Panc1 (cell line): Measurements from ENCODE around the gene AQP5. TPM values are rescaled to one million over a fixed set of nuclear protein-coding genes. Genes with fewer than 3 reads are reported as not detected.

Source experiments
- ATAC-seq: fragments of 200-7000 bp; cut with Tn5 transposase; 2 replicates; pipeline ENCODE4 v1.9.1; 2020; ENCODE audit warnings: mild to moderate bottlenecking, moderate library complexity
- BruUV-seq: library from RNA; stranded (reverse); fragments of 400-500 nt; replicated peaks from 2 replicates; lab custom pipeline; 2021; lab: Mats Ljungman, UMichigan
- CTCF ChIA-PET: fragments of 300-600 bp; sonication (Branson Sonifier 250); formaldehyde crosslinking; loops from one replicate; lab custom pipeline; 2022; ENCODE audit warnings: antibody characterized with exemption; lab: Charles Lee
- POLR2A ChIA-PET: fragments of 300-600 bp; sonication (Branson Sonifier 250); formaldehyde crosslinking; loops from one replicate; lab custom pipeline; 2022; ENCODE audit warnings: antibody characterized with exemption; lab: Charles Lee
- DNase-seq: peaks from one replicate; pipeline ENCODE4 v3.0.0-alpha.2; 2010; ENCODE audit warnings: low read depth, low spot score
- H3K27ac ChIP-seq: 2 replicates; pipeline ENCODE4 v1.5.1; 2011; ENCODE audit warnings: mild to moderate bottlenecking, low read length, inconsistent platforms
- H3K27me3 ChIP-seq: fragments of 200-500 bp; sonication (Bioruptor generic); 2 replicates; pipeline ENCODE4 v1.6.0; 2014; ENCODE audit warnings: low read length, inconsistent platforms; ENCODE audit not compliant: control insufficient read depth, insufficient read depth
- H3K36me3 ChIP-seq: fragments of 200-500 bp; sonication (Bioruptor generic); 2 replicates; pipeline ENCODE4 v1.5.1; 2014; ENCODE audit warnings: inconsistent platforms, mild to moderate bottlenecking, low read length, moderate library complexity; ENCODE audit not compliant: control insufficient read depth, insufficient read depth
- H3K4me1 ChIP-seq: 2 replicates; pipeline ENCODE4 v1.5.1; 2011; ENCODE audit warnings: inconsistent platforms, mild to moderate bottlenecking, low read length, moderate library complexity; ENCODE audit not compliant: control insufficient read depth, insufficient read depth
- H3K4me3 ChIP-seq, 2 experiments: 2 replicates each; pipeline ENCODE4 v1.5.1; 2011 to 2012; ENCODE audit warnings: low read depth in 2 of 2, low read length in 2 of 2, mild to moderate bottlenecking in 2 of 2, inconsistent platforms in 1 of 2, moderate library complexity in 1 of 2
- H3K9me3 ChIP-seq: fragments of 200-500 bp; sonication (Bioruptor generic); 2 replicates; pipeline ENCODE4 v1.5.1; 2014; ENCODE audit warnings: low read depth, mild to moderate bottlenecking, inconsistent platforms, low read length, moderate library complexity; ENCODE audit not compliant: control insufficient read depth, insufficient read depth
- POLR2AphosphoS5 ChIP-seq: IDR thresholded peaks from 2 replicates; pipeline ENCODE4 v1.6.1; 2012; ENCODE audit warnings: mild to moderate bottlenecking, low read depth, low read length, moderate library complexity
- SIN3A ChIP-seq: IDR thresholded peaks from 2 replicates; pipeline ENCODE4 v1.6.1; 2012; ENCODE audit warnings: low read depth, mild to moderate bottlenecking, low read length, moderate library complexity, borderline replicate concordance; ENCODE audit not compliant: insufficient read depth
- TCF7L2 ChIP-seq: IDR thresholded peaks from 2 replicates; pipeline ENCODE4 v1.6.1; 2011; ENCODE audit warnings: mild to moderate bottlenecking, low read depth, low read length, inconsistent platforms
- in situ Hi-C: cut with HindIII; loops from 2 replicates; pipeline ENCODE4 v1.10.0; 2016; ENCODE audit warnings: low sequenced_read_pairs, low pct_unique_long_range_greater_than_20kb
- intact Hi-C: fragments of 100-400 bp; cut with micrococcal nuclease; formaldehyde crosslinking; loops from one replicate; pipeline ENCODE4 v1.10.0; 2022; ENCODE audit not compliant: unreplicated experiment
- total RNA-seq: library from RNA; stranded (reverse); gene quantifications from one replicate; pipeline ENCODE4 v1.2.1, GENCODE V29; 2021; ENCODE audit not compliant: unreplicated experiment
- TF ChIP-seq, protein P1 (sequence below), 2 experiments: IDR thresholded peaks; 2 replicates each; pipeline ENCODE4 v1.6.1; 2011 to 2012; ENCODE audit warnings: low read depth in 2 of 2, control low read depth in 1 of 2, low read length in 1 of 2, mild to moderate bottlenecking in 1 of 2, moderate library complexity in 1 of 2; ENCODE audit not compliant: insufficient read depth in 1 of 2
- TF ChIP-seq, protein P2 (sequence below): fragments of 450-650 bp; IDR thresholded peaks from 2 replicates; pipeline ENCODE4 v1.5.1; 2017; ENCODE audit warnings: mild to moderate bottlenecking

The AQP5 gene
- total RNA-seq, 1 experiment from 2014 or later, result 0.72 TPM

DNA sequence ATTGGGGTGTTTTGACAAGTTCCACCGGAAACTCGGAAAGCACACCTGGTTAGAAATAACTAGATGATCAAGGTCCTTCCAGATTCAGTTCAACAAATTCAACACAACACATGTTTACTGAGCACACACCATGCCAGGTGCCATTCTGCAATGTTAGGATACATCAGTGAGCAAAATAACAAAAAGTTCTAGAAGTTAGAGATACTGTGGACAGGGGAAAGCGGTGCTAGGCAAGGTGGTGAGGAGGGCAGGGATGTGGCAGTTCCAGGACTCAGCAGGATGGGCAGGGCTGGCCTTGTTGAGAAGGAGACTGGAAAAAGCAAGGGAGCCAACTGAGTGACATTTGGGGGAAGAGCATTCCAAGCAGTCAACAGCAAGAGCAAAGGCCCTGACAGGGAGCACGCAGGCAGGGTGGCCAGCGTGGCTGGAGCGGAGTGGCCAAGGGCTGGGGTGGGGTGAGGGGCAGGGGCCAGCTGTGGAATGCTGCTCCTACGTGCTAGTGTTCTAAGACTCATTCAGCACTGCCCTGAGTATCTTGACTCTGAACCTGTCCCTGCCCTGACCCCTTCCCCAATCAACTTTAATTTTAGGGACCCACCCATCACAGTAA is 38.5 kb upstream of the AQP5 start:
- no peak overlapping the region for H3K27ac ChIP-seq
- in situ Hi-C loops, result no loop called here
- H3K4me3 ChIP-seq, result no peak overlapping the region
- no peaks in the 10 kb centered on the region for H3K36me3 ChIP-seq
- TF ChIP-seq, protein P1, sequence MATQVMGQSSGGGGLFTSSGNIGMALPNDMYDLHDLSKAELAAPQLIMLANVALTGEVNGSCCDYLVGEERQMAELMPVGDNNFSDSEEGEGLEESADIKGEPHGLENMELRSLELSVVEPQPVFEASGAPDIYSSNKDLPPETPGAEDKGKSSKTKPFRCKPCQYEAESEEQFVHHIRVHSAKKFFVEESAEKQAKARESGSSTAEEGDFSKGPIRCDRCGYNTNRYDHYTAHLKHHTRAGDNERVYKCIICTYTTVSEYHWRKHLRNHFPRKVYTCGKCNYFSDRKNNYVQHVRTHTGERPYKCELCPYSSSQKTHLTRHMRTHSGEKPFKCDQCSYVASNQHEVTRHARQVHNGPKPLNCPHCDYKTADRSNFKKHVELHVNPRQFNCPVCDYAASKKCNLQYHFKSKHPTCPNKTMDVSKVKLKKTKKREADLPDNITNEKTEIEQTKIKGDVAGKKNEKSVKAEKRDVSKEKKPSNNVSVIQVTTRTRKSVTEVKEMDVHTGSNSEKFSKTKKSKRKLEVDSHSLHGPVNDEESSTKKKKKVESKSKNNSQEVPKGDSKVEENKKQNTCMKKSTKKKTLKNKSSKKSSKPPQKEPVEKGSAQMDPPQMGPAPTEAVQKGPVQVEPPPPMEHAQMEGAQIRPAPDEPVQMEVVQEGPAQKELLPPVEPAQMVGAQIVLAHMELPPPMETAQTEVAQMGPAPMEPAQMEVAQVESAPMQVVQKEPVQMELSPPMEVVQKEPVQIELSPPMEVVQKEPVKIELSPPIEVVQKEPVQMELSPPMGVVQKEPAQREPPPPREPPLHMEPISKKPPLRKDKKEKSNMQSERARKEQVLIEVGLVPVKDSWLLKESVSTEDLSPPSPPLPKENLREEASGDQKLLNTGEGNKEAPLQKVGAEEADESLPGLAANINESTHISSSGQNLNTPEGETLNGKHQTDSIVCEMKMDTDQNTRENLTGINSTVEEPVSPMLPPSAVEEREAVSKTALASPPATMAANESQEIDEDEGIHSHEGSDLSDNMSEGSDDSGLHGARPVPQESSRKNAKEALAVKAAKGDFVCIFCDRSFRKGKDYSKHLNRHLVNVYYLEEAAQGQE (IDR thresholded peaks at IDR 0.05; ENCODE audit: insufficient read depth in 1 of 2, low read depth in 2 of 2, low read length in 1 of 2), result no peak
- TF ChIP-seq POLR2AphosphoS5, result no peak
- TF ChIP-seq, protein P2, sequence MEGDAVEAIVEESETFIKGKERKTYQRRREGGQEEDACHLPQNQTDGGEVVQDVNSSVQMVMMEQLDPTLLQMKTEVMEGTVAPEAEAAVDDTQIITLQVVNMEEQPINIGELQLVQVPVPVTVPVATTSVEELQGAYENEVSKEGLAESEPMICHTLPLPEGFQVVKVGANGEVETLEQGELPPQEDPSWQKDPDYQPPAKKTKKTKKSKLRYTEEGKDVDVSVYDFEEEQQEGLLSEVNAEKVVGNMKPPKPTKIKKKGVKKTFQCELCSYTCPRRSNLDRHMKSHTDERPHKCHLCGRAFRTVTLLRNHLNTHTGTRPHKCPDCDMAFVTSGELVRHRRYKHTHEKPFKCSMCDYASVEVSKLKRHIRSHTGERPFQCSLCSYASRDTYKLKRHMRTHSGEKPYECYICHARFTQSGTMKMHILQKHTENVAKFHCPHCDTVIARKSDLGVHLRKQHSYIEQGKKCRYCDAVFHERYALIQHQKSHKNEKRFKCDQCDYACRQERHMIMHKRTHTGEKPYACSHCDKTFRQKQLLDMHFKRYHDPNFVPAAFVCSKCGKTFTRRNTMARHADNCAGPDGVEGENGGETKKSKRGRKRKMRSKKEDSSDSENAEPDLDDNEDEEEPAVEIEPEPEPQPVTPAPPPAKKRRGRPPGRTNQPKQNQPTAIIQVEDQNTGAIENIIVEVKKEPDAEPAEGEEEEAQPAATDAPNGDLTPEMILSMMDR, result no peak
- TF ChIP-seq SIN3A, result no peak
- TF ChIP-seq TCF7L2, result no peak
- DNase-seq (no peak), ATAC-seq (no peak)
- no peaks in the 10 kb centered on the region for H3K9me3 ChIP-seq
- ChIA-PET CTCF (interaction anchor here (0.5 kb wide), 1 partner anchor 45 kb away, joined by 13 read pairs; no protein-coding TSS in a partner anchor), POLR2A (no interaction called here)
- no peaks in the 10 kb centered on the region for H3K27me3 ChIP-seq
- no peaks in the 10 kb centered on the region for H3K4me1 ChIP-seq
- intact Hi-C loops, result no loop called here
- BruUV-seq, result no TSS peak

DNA sequence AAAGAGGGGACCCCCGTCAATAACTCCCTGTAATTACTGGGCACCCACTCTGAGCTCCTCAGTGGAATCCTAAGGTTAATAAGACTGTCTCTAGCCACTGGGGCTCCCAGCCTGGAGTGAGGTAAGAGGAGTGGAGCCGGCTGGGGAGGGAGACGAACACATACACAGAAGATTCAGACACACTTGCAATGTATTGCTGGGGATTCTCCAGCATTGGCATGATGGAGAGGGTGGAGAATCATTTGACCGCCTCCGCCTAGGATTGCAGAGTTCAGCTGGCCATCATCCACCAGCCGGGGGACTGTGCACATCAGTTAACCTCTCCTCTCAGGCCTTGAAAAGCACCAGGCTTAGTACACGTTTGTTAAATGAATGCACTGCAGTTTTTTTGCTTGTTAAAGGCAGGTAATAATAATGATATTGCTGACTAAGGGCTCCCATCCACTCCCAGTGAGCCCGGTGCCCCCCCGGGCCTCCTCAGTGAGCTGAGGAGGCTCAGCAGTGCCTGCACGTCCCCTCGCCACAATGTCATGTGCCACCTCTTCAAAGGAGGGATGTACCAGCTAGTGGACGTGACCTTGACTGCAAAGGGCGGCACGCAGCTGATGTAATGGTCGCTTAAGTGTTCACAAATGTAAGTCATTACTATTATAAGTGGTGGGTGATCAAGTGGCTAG is 37.7 kb upstream of the AQP5 start:
- intact Hi-C loops, result no loop called here
- no peaks in the 10 kb centered on the region for H3K4me1 ChIP-seq
- no peak overlapping the region for H3K27ac ChIP-seq
- in situ Hi-C loops, result no loop called here
- POLR2A ChIA-PET, result interaction anchor here (0.5 kb wide), 1 partner anchor 143 kb away, joined by 9 read pairs; no protein-coding TSS in a partner anchor
- H3K4me3 ChIP-seq, result no peak overlapping the region
- ATAC-seq, result no peak
- H3K36me3 ChIP-seq, result no peaks in the 10 kb centered on the region
- H3K9me3 ChIP-seq, result no peaks in the 10 kb centered on the region
- DNase-seq, result no peak
- no peaks in the 10 kb centered on the region for H3K27me3 ChIP-seq
- BruUV-seq, result no TSS peak
- TF ChIP-seq TCF7L2 (no peak), POLR2AphosphoS5 (no peak), SIN3A (no peak)
- TF ChIP-seq, protein P1 (IDR thresholded peaks at IDR 0.05; ENCODE audit: insufficient read depth in 1 of 2, low read depth in 2 of 2, low read length in 1 of 2), result no peak
- TF ChIP-seq, protein P2, result no peak
- CTCF ChIA-PET, result interaction anchor here (0.5 kb wide), 1 partner anchor 44 kb away, joined by 13 read pairs; no protein-coding TSS in a partner anchor
